ENCODE results near the gene C12orf57.
A peak's percentile ranks its signal among the peaks of the same experiment; 100 is the strongest.

C12orf57 gene

DNA sequence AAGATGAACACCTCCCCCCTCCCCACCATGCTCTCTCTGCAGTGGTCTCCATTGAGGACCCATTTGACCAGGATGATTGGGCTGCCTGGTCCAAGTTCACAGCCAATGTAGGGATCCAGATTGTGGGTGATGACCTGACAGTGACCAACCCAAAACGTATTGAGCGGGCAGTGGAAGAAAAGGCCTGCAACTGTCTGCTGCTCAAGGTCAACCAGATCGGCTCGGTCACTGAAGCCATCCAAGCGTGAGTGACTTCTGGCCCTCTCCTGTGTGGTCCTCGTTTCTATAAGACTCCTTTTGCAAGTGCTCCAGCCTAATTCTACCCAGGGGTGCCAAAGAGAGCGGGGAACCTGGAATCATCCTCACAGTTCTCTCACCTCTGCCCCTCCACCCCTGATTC is 22.3 kb upstream of the C12orf57 start:
- 91 to 97% methylated on average over 6 to 7 of the region's 7 CpGs for WGBS, 2 experiments (ENCODE audit: insufficient coverage in 2 of 2)
- Histone ChIP-seq H3K4me1 (ENCODE audit: control insufficient read depth, insufficient read depth, low read length, poor library complexity, severe bottlenecking) (peaks cover 29% of the 10 kb centered on the region), H3K27ac (ENCODE audit: low read depth, low read length, severe bottlenecking) (no peak overlapping the region), H3K4me3 (ENCODE audit: extremely low read depth, insufficient read depth, low read length, poor library complexity, severe bottlenecking) (no peak overlapping the region), H3K36me3 (ENCODE audit: control insufficient read depth, insufficient read depth, low read length) (peaks cover 39% of the 10 kb centered on the region), H3K9me3 (ENCODE audit: control insufficient read depth, low read length) (no peaks in the 10 kb centered on the region)

DNA sequence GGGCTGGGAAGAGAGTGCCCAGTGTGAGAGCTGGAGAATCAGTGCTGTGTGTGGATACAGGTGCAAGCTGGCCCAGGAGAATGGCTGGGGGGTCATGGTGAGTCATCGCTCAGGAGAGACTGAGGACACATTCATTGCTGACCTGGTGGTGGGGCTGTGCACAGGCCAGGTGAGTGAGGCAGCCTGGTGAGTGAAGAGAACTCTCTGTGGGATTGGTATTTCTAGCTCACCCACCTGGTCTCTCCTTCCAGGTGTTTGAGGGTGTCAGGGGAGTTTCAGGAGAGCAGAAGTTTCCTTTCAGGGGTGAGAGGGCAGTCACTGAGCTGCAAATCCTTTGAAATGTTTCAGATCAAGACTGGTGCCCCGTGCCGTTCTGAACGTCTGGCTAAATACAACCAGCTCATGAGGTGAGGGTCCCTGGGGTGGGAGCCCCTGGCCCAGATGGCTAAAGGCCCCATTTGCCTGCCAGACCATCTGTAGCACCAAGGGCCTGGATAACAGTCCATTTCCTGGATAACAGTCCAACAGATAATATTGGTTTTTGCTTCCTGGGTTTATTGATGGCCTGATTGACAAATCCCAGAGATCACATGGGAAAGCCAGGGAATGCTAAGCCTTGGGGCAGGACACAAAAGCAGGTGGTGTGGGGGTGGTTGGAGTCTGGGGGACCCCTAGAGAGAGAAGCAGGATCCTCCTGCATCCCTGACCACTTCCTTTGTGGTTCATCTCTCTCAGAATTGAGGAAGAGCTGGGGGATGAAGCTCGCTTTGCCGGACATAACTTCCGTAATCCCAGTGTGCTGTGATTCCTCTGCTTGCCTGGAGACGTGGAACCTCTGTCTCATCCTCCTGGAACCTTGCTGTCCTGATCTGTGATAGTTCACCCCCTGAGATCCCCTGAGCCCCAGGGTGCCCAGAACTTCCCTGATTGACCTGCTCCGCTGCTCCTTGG is 21.6 kb upstream of the C12orf57 start:
- H3K4me1 ChIP-seq (ENCODE audit: control insufficient read depth, insufficient read depth, low read length, poor library complexity, severe bottlenecking) = peaks cover 29% of the 10 kb centered on the region
- H3K36me3 ChIP-seq (ENCODE audit: control insufficient read depth, insufficient read depth, low read length) = peaks cover 32% of the 10 kb centered on the region
- no peak overlapping the region for H3K4me3 ChIP-seq (ENCODE audit: extremely low read depth, insufficient read depth, low read length, poor library complexity, severe bottlenecking)
- WGBS, 2 experiments (ENCODE audit: insufficient coverage in 2 of 2) = 93 to 99% methylated on average over 9 of the region's 9 CpGs
- no peaks in the 10 kb centered on the region for H3K9me3 ChIP-seq (ENCODE audit: control insufficient read depth, low read length)
- H3K27ac ChIP-seq (ENCODE audit: low read depth, low read length, severe bottlenecking) = no peak overlapping the region

DNA sequence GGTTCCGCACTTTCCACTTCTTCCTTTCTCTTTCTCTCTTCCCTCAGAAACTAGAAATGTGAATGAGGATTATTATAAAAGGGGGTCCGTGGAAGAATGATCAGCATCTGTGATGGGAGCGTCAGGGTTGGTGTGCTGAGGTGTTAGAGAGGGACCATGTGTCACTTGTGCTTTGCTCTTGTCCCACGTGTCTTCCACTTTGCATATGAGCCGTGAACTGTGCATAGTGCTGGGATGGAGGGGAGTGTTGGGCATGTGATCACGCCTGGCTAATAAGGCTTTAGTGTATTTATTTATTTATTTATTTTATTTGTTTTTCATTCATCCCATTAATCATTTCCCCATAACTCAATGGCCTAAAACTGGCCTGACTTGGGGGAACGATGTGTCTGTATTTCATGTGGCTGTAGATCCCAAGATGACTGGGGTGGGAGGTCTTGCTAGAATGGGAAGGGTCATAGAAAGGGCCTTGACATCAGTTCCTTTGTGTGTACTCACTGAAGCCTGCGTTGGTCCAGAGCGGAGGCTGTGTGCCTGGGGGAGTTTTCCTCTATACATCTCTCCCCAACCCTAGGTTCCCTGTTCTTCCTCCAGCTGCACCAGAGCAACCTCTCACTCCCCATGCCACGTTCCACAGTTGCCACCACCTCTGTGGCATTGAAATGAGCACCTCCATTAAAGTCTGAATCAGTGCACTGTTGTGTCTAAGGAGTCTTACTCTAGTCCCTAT is 20.7 kb upstream of the C12orf57 start:
- Histone ChIP-seq H3K9me3 (ENCODE audit: control insufficient read depth, low read length) (no peaks in the 10 kb centered on the region), H3K36me3 (ENCODE audit: control insufficient read depth, insufficient read depth, low read length) (peaks cover 27% of the 10 kb centered on the region), H3K4me3 (ENCODE audit: extremely low read depth, insufficient read depth, low read length, poor library complexity, severe bottlenecking) (no peak overlapping the region), H3K27ac (ENCODE audit: low read depth, low read length, severe bottlenecking) (no peak overlapping the region), H3K4me1 (ENCODE audit: control insufficient read depth, insufficient read depth, low read length, poor library complexity, severe bottlenecking) (peaks cover 25% of the 10 kb centered on the region)
- 85 to 93% methylated on average over 2 to 3 of the region's 10 CpGs for WGBS, 2 experiments (ENCODE audit: insufficient coverage in 2 of 2)

- H3K9me3 ChIP-seq (ENCODE audit: control insufficient read depth, low read length) = no peaks in the 10 kb centered on the region
- H3K27ac ChIP-seq (ENCODE audit: low read depth, low read length, severe bottlenecking) = no peak overlapping the region
- H3K4me1 ChIP-seq (ENCODE audit: control insufficient read depth, insufficient read depth, low read length, poor library complexity, severe bottlenecking) = peaks cover 25% of the 10 kb centered on the region
- H3K4me3 ChIP-seq (ENCODE audit: extremely low read depth, insufficient read depth, low read length, poor library complexity, severe bottlenecking) = no peak overlapping the region
- H3K36me3 ChIP-seq (ENCODE audit: control insufficient read depth, insufficient read depth, low read length) = peaks cover 27% of the 10 kb centered on the region
- 64 to 92% methylated on average over 3 to 6 of the region's 6 CpGs for WGBS, 2 experiments (ENCODE audit: insufficient coverage in 2 of 2)
These were observed 20.0 kb upstream of the C12orf57 start for GRCh38 chr12:6923851-6924250.

- Histone ChIP-seq H3K4me3 (ENCODE audit: extremely low read depth, insufficient read depth, low read length, poor library complexity, severe bottlenecking) (no peak overlapping the region), H3K9me3 (ENCODE audit: control insufficient read depth, low read length) (no peaks in the 10 kb centered on the region), H3K27ac (ENCODE audit: low read depth, low read length, severe bottlenecking) (peak overlapping the region; percentile 94), H3K36me3 (ENCODE audit: control insufficient read depth, insufficient read depth, low read length) (peaks cover 26% of the 10 kb centered on the region), H3K4me1 (ENCODE audit: control insufficient read depth, insufficient read depth, low read length, poor library complexity, severe bottlenecking) (peaks cover 36% of the 10 kb centered on the region)
- WGBS, 2 experiments (ENCODE audit: insufficient coverage in 2 of 2) = 0 to 47% methylated on average over 1 of the region's 1 CpG
These were observed 18.6 kb upstream of the C12orf57 start for GRCh38 chr12:6925239-6925539.

- WGBS, 2 experiments (ENCODE audit: insufficient coverage in 2 of 2) = 0 to 2% methylated on average over 6 to 8 of the region's 8 CpGs
- peak overlapping the region; percentile 94 for H3K27ac ChIP-seq (ENCODE audit: low read depth, low read length, severe bottlenecking)
- peak overlapping the region; percentile 36 for H3K4me3 ChIP-seq (ENCODE audit: extremely low read depth, insufficient read depth, low read length, poor library complexity, severe bottlenecking)
- H3K4me1 ChIP-seq (ENCODE audit: control insufficient read depth, insufficient read depth, low read length, poor library complexity, severe bottlenecking) = peaks cover 38% of the 10 kb centered on the region
- H3K36me3 ChIP-seq (ENCODE audit: control insufficient read depth, insufficient read depth, low read length) = peaks cover 27% of the 10 kb centered on the region
- H3K9me3 ChIP-seq (ENCODE audit: control insufficient read depth, low read length) = no peaks in the 10 kb centered on the region
These were observed 18.1 kb upstream of the C12orf57 start for GRCh38 chr12:6925540-6926279.

- Histone ChIP-seq H3K9me3 (ENCODE audit: control insufficient read depth, low read length) (no peaks in the 10 kb centered on the region), H3K27ac (ENCODE audit: low read depth, low read length, severe bottlenecking) (peak within 1 kb of the TSS; percentile 94), H3K4me3 (ENCODE audit: extremely low read depth, insufficient read depth, low read length, poor library complexity, severe bottlenecking) (peak within 1 kb of the TSS; percentile 90), H3K4me1 (ENCODE audit: control insufficient read depth, insufficient read depth, low read length, poor library complexity, severe bottlenecking) (peaks cover 43% of the 10 kb centered on the region), H3K36me3 (ENCODE audit: control insufficient read depth, insufficient read depth, low read length) (peaks cover 26% of the 10 kb centered on the region)
- WGBS, 2 experiments (ENCODE audit: insufficient coverage in 2 of 2) = 0 to 1% methylated on average over 31 to 33 of the region's 66 CpGs
These were observed 16.3 kb upstream of the C12orf57 start, which contains the start of gene ATN1 for GRCh38 chr12:6927379-6928021. Gene ATN1 (plus strand): TSS chr12:6927959. CDS start chr12:6934002, 6,043 bp downstream.

- Histone ChIP-seq H3K27ac (ENCODE audit: low read depth, low read length, severe bottlenecking) (peak overlapping the region; percentile 2), H3K4me3 (ENCODE audit: extremely low read depth, insufficient read depth, low read length, poor library complexity, severe bottlenecking) (peak overlapping the region; percentile 90), H3K9me3 (ENCODE audit: control insufficient read depth, low read length) (no peaks in the 10 kb centered on the region), H3K4me1 (ENCODE audit: control insufficient read depth, insufficient read depth, low read length, poor library complexity, severe bottlenecking) (peaks cover 43% of the 10 kb centered on the region), H3K36me3 (ENCODE audit: control insufficient read depth, insufficient read depth, low read length) (peaks cover 33% of the 10 kb centered on the region)
- WGBS, 2 experiments (ENCODE audit: insufficient coverage in 2 of 2) = 0% methylated on average over 19 to 21 of the region's 79 CpGs
These were observed 15.7 kb upstream of the C12orf57 start for GRCh38 chr12:6928022-6928702.

GRCh38 chr12:6928703-6929407 is 15.0 kb upstream of the C12orf57 start:
- 0 to 1% methylated on average over 12 to 14 of the region's 19 CpGs for WGBS, 2 experiments (ENCODE audit: insufficient coverage in 2 of 2)
- peak overlapping the region; percentile 16 for H3K27ac ChIP-seq (ENCODE audit: low read depth, low read length, severe bottlenecking)
- no peaks in the 10 kb centered on the region for H3K9me3 ChIP-seq (ENCODE audit: control insufficient read depth, low read length)

More at GRCh38 chr12:6928703-6929407, 15.0 kb upstream of the C12orf57 start:
- H3K36me3 ChIP-seq (ENCODE audit: control insufficient read depth, insufficient read depth, low read length) = peaks cover 33% of the 10 kb centered on the region
- H3K4me3 ChIP-seq (ENCODE audit: extremely low read depth, insufficient read depth, low read length, poor library complexity, severe bottlenecking) = peak overlapping the region; percentile 90
- peaks cover 45% of the 10 kb centered on the region for H3K4me1 ChIP-seq (ENCODE audit: control insufficient read depth, insufficient read depth, low read length, poor library complexity, severe bottlenecking)
